ENCODE data around the gene MEIS3.

GRCh38 chr19:47422417-47423163 is 3.3 kb upstream of the MEIS3 start:
- no peak for TF ChIP-seq REST (IDR thresholded peaks at IDR 0.05; ENCODE audit: low read depth, low read length)
- no peak for TF ChIP-seq TEAD4 (IDR thresholded peaks at IDR 0.05; ENCODE audit: borderline replicate concordance, insufficient read depth)
- TF ChIP-seq MAX (IDR thresholded peaks at IDR 0.05; ENCODE audit: low read depth): no peak
- no peak for TF ChIP-seq CTCF (IDR thresholded peaks at IDR 0.05)
- no peak for TF ChIP-seq EZH2phosphoT487 (IDR thresholded peaks at IDR 0.05; ENCODE audit: borderline replicate concordance, low read depth)
- no peak for TF ChIP-seq IRF3 (IDR thresholded peaks at IDR 0.05; ENCODE audit: low read depth, low read length)
- no peak for TF ChIP-seq ZBTB33 (IDR thresholded peaks at IDR 0.05; ENCODE audit: borderline replicate concordance, low read depth)
- no peak for TF ChIP-seq YY1 (IDR thresholded peaks at IDR 0.05; ENCODE audit: low read depth)
- TF ChIP-seq EP300 (IDR thresholded peaks at IDR 0.05; ENCODE audit: borderline replicate concordance in 1 of 2, low read depth in 1 of 2, low read length in 1 of 2): no peak
- no peak for TF ChIP-seq JUND (IDR thresholded peaks at IDR 0.05)

Measured in SK-N-SH (cell line).